HG03354 (cell line): ENCODE measurements around the gene PATJ.

Experiments
- ATAC-seq: cut with Tn5 transposase; IDR thresholded peaks from one replicate; pipeline ENCODE4 v1.9.1; 2021; ENCODE audit warnings: mild to moderate bottlenecking; ENCODE audit not compliant: unreplicated experiment, poor library complexity, severe bottlenecking

The PATJ gene

GRCh38 chr1:61968869-61969268 lies 226.6 kb downstream of the PATJ start:
- no peak for ATAC-seq

GRCh38 chr1:61973100-61973837 lies 231.0 kb downstream of the PATJ start:
- ATAC-seq, result no peak

GRCh38 chr1:61975638-61976037 lies 233.4 kb downstream of the PATJ start:
- no peak for ATAC-seq

GRCh38 chr1:61976566-61976965 lies 234.3 kb downstream of the PATJ start:
- ATAC-seq, result no peak

- no peak for ATAC-seq
These were observed 236.5 kb downstream of the PATJ start for GRCh38 chr1:61978796-61979195.

GRCh38 chr1:61979729-61980128 lies 237.4 kb downstream of the PATJ start:
- ATAC-seq, result no peak

GRCh38 chr1:61980561-61980960 lies 238.3 kb downstream of the PATJ start:
- ATAC-seq, result no peak

GRCh38 chr1:61981870-61982660 lies 239.8 kb downstream of the PATJ start:
- ATAC-seq, result no peak

- ATAC-seq, result no peak
These were observed 241.0 kb downstream of the PATJ start for GRCh38 chr1:61983236-61983635.

- no peak for ATAC-seq
These were observed 250.0 kb downstream of the PATJ start for GRCh38 chr1:61992257-61992656.

- ATAC-seq, result no peak
These were observed 251.2 kb downstream of the PATJ start for GRCh38 chr1:61993331-61993961.

GRCh38 chr1:61995641-61996040 lies 253.4 kb downstream of the PATJ start:
- no peak for ATAC-seq

- ATAC-seq, result no peak
These were observed 254.8 kb downstream of the PATJ start for GRCh38 chr1:61997123-61997522.

- no peak for ATAC-seq
These were observed 261.5 kb downstream of the PATJ start for GRCh38 chr1:62003777-62004176.

- ATAC-seq, result no peak
These were observed 264.4 kb downstream of the PATJ start for GRCh38 chr1:62006690-62007089.

GRCh38 chr1:62011006-62011405 lies 268.7 kb downstream of the PATJ start:
- no peak for ATAC-seq

GRCh38 chr1:62012095-62012494 lies 269.8 kb downstream of the PATJ start:
- ATAC-seq, result no peak

GRCh38 chr1:62012836-62013235 lies 270.6 kb downstream of the PATJ start:
- ATAC-seq, result no peak

- ATAC-seq, result no peak
These were observed 271.0 kb downstream of the PATJ start for GRCh38 chr1:62013264-62013663.

- no peak for ATAC-seq
These were observed 280.2 kb downstream of the PATJ start for GRCh38 chr1:62022382-62022983.
